K562 (cell line): ENCODE data around the gene RNF26. TPM values are rescaled to one million over a fixed set of nuclear protein-coding genes. Genes with fewer than 3 reads are reported as not detected.

Experiments used
- ADNP ChIP-seq: fragments of 200-800 bp; sonication (Bioruptor generic); IDR thresholded peaks from 2 replicates; pipeline ENCODE4 v1.6.1; 2016; ENCODE audit warnings: missing genetic modification characterization, missing compliant biosample characterization
- ARNT ChIP-seq, 2 experiments: fragments of 450-650 bp; IDR thresholded peaks; 2 replicates each; pipeline ENCODE4 v1.6.1; 2016; ENCODE audit warnings: mild to moderate bottlenecking in 1 of 2
- DDX20 ChIP-seq: fragments of 450-650 bp; IDR thresholded peaks from 2 replicates; pipeline ENCODE4 v1.6.1; 2016; ENCODE audit warnings: missing genetic modification characterization, low read depth, mild to moderate bottlenecking, missing compliant biosample characterization, moderate library complexity
- ETV6 ChIP-seq, 3 experiments: fragments of 150-350 bp in 1 of 3; sonication (generic) in 1 of 3; formaldehyde crosslinking in 1 of 3; IDR thresholded peaks; 2 replicates each; pipeline versions ENCODE4 v1.6.1 to v1.8.0; 2014 to 2022; ENCODE audit warnings: borderline replicate concordance in 2 of 3, low read depth in 2 of 3, antibody characterized with exemption in 1 of 3, low read length in 1 of 3, mild to moderate bottlenecking in 1 of 3, missing genetic modification reagents in 1 of 3
- GABPA ChIP-seq: fragments of 200-800 bp; sonication (Bioruptor generic); conservative IDR thresholded peaks from 2 replicates; pipeline ENCODE4 v1.6.1; 2016; ENCODE audit warnings: low read depth, missing genetic modification characterization, missing compliant biosample characterization
- GABPB2 ChIP-seq: fragments of 250-450 bp; sonication (Bioruptor Pico); conservative IDR thresholded peaks from 2 replicates; pipeline ENCODE4 v1.5.1; 2021; ENCODE audit warnings: mild to moderate bottlenecking
- GTF2A2 ChIP-seq: IDR thresholded peaks from 2 replicates; pipeline ENCODE4 v1.6.1; 2016; ENCODE audit warnings: mild to moderate bottlenecking, missing genetic modification characterization, missing compliant biosample characterization
- KAT2B ChIP-seq: IDR thresholded peaks from one replicate; pipeline ENCODE4 v1.6.1; 2012; ENCODE audit warnings: low read depth, mild to moderate bottlenecking, control low read depth, inconsistent platforms, low read length, moderate library complexity
- MYBL2 ChIP-seq, 2 experiments: fragments of 450-650 bp in 1 of 2; sonication (generic) in 1 of 2; formaldehyde crosslinking in 1 of 2; IDR thresholded peaks; 2 replicates each; pipeline versions ENCODE4 v1.6.1 to v1.8.1; 2017 to 2022; ENCODE audit warnings: borderline replicate concordance in 1 of 2, inconsistent platforms in 1 of 2, low read depth in 1 of 2, mild to moderate bottlenecking in 1 of 2, missing genetic modification reagents in 1 of 2, moderate library complexity in 1 of 2
- NCOA4 ChIP-seq: fragments of 450-650 bp; IDR thresholded peaks from 2 replicates; pipeline ENCODE4 v1.6.1; 2018; ENCODE audit warnings: mild to moderate bottlenecking; ENCODE audit not compliant: partially characterized antibody
- NFIX ChIP-seq: fragments of 250-450 bp; sonication (Bioruptor Pico); IDR thresholded peaks from 2 replicates; pipeline ENCODE4 v1.4.0; 2020; ENCODE audit warnings: low read depth, mild to moderate bottlenecking, moderate library complexity
- TGIF2 ChIP-seq: sonication (generic); formaldehyde crosslinking; IDR thresholded peaks from 2 replicates; pipeline ENCODE4 v1.8.1; 2022; ENCODE audit warnings: mild to moderate bottlenecking, missing genetic modification reagents, moderate library complexity
- ZNF140 ChIP-seq: fragments of 250-450 bp; sonication (Bioruptor Pico); IDR thresholded peaks from 2 replicates; pipeline ENCODE4 v1.8.0; 2021; ENCODE audit warnings: moderate library complexity, mild to moderate bottlenecking, inconsistent platforms
- ZNF175 ChIP-seq: fragments of 200-800 bp; sonication (Bioruptor generic); IDR thresholded peaks from 2 replicates; pipeline ENCODE4 v1.6.1; 2016; ENCODE audit warnings: low read depth, mild to moderate bottlenecking, missing genetic modification characterization, missing compliant biosample characterization
- ZNF23 ChIP-seq: fragments of 250-450 bp; sonication (Bioruptor Pico); IDR thresholded peaks from 2 replicates; pipeline ENCODE4 v1.4.0; 2020; ENCODE audit warnings: mild to moderate bottlenecking
- ZNF347 ChIP-seq: fragments of 450-650 bp; formaldehyde crosslinking; IDR thresholded peaks from 2 replicates; pipeline ENCODE4 v1.4.0; 2020; ENCODE audit warnings: low read depth, mild to moderate bottlenecking, moderate library complexity
- ZNF589 ChIP-seq: fragments of 200-800 bp; sonication (Bioruptor generic); IDR thresholded peaks from 2 replicates; pipeline ENCODE4 v1.6.1; 2016; ENCODE audit warnings: low read depth, missing genetic modification characterization, missing compliant biosample characterization
- ZNF75A ChIP-seq: fragments of 450-650 bp; formaldehyde crosslinking; IDR thresholded peaks from 2 replicates; pipeline ENCODE4 v1.4.0; 2020; ENCODE audit warnings: mild to moderate bottlenecking
- ZZZ3 ChIP-seq: fragments of 450-650 bp; IDR thresholded peaks from 2 replicates; pipeline ENCODE4 v1.6.1; 2016; ENCODE audit warnings: antibody characterized with exemption, mild to moderate bottlenecking, moderate library complexity
- polyA plus RNA-seq, 8 experiments: library from polyadenylated mRNA; depleted of rRNA in 4 of 8; stranded (reverse) in 5 of 8; unstranded in 3 of 8; fragments of >200 nt; fragmentation: Nextera tagmentation in 2 of 8; fragmentation: Illumina TruSeq in 1 of 8; extraction: Ambion mirVana in 2 of 8; extraction: Trizol in 1 of 8; gene quantifications; 2 replicates each; pipeline versions ENCODE4 v1.2.1 to v1.2.3, GENCODE V29; 2011 to 2014; ENCODE audit warnings: inconsistent platforms in 1 of 8, missing spikeins in 1 of 8
- total RNA-seq, 7 experiments: library from RNA; depleted of rRNA in 6 of 7; stranded (reverse); fragments of >200 nt in 6 of 7; fragmentation: Illumina TruSeq in 2 of 7; extraction: Trizol in 2 of 7; gene quantifications; 2 replicates each; pipeline versions ENCODE4 v1.2.1 to v1.2.3, GENCODE V29; 2011 to 2021; ENCODE audit warnings: low replicate concordance in 1 of 7
- TF ChIP-seq, protein P1 (sequence below), 2 experiments: fragments of 450-650 bp; IDR thresholded peaks; 2 replicates each; pipeline ENCODE4 v1.6.1; 2016
- TF ChIP-seq, protein P2 (sequence below): fragments of 150-350 bp; conservative IDR thresholded peaks from 2 replicates; pipeline ENCODE4 v1.6.1; 2014; ENCODE audit warnings: low read length
- TF ChIP-seq, protein P3 (sequence below): fragments of 450-650 bp; conservative IDR thresholded peaks from 2 replicates; pipeline ENCODE4 v1.6.1; 2016; ENCODE audit warnings: missing genetic modification characterization, low read depth, mild to moderate bottlenecking, control low read depth, missing compliant biosample characterization

The RNF26 gene
- total and polyA plus RNA-seq, 9 of the 15 experiments (the other 6 are each of a cell fraction or from before 2014, with no cell fraction given) = 5.3 to 53.6 (median 12.7) TPM

DNA sequence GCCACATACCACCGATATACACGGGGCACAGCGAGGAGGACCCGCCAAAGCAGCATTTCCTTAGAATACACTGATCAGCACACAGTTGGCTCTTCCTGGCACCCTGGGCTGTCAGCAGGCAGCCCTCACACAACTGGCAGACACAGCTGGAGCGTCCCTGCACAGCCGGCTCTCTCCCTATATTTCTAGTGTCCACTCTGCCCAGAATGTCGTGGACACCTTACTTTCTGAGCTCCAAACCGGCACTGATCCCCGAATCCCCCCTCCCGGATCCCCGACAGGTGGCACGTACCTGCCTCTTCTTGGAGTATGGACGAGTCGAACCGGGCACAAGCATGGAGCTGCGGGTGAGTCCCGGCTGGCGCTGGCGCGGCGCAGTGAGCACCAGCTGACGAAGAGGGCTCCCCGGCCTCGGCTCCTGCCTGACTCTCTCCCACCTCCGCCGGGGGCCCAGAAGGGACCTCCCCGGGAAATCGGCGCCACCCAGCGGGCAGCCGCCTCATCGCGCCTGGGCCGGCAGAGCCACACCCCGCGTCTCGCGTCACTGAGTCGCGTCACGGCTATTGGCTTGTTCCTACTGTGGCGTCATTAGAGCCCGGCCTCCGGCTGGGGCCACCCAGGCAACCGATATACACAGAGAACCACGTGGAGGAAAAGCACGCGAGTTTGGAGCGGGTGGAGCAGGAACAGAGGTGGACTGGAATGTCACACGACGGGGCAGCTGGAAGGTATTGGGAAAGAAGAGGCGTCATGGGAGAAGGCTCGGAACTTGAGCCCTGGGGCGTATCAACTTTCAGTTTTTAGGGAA lies 47.1 kb downstream of the RNF26 start, which contains the start of gene USP2 (continued):
- no peak for TF ChIP-seq ZNF347 (CRISPR knock-in tag)
- no peak for TF ChIP-seq KAT2B
- no peak for TF ChIP-seq NCOA4
- TF ChIP-seq ETV6 (IDR thresholded peaks at IDR 0.05; ENCODE audit: borderline replicate concordance in 1 of 2, low read depth in 2 of 2, low read length in 1 of 2) = no peak
- TF ChIP-seq ETV6 (CRISPR knock-in tag; IDR thresholded peaks at IDR 0.05; ENCODE audit: borderline replicate concordance) = no peak
- peak; percentile 72; the same call in 1 of the 2 replicates for TF ChIP-seq ZNF175 (CRISPR knock-in tag)
- TF ChIP-seq ARNT (IDR thresholded peaks at IDR 0.05) = no peak
- TF ChIP-seq, protein P1, sequence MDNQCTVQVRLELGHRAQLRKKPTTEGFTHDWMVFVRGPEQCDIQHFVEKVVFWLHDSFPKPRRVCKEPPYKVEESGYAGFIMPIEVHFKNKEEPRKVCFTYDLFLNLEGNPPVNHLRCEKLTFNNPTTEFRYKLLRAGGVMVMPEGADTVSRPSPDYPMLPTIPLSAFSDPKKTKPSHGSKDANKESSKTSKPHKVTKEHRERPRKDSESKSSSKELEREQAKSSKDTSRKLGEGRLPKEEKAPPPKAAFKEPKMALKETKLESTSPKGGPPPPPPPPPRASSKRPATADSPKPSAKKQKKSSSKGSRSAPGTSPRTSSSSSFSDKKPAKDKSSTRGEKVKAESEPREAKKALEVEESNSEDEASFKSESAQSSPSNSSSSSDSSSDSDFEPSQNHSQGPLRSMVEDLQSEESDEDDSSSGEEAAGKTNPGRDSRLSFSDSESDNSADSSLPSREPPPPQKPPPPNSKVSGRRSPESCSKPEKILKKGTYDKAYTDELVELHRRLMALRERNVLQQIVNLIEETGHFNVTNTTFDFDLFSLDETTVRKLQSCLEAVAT (IDR thresholded peaks at IDR 0.05) = peak in 1 of 2 experiments; percentile 15; a peak in 1 of 4 replicates
- TF ChIP-seq ADNP = no peak
- TF ChIP-seq ZNF589 (CRISPR knock-in tag) = no peak
- TF ChIP-seq ZZZ3 = no peak
- TF ChIP-seq GABPA (tag) = no peak
- no peak for TF ChIP-seq NFIX (CRISPR knock-in tag)
- TF ChIP-seq GTF2A2 (tag) = no peak
- TF ChIP-seq MYBL2 (IDR thresholded peaks at IDR 0.05; ENCODE audit: low read depth) = no peak
- no peak for TF ChIP-seq MYBL2 (CRISPR knock-in tag; IDR thresholded peaks at IDR 0.05; ENCODE audit: borderline replicate concordance)
- TF ChIP-seq, protein P2, sequence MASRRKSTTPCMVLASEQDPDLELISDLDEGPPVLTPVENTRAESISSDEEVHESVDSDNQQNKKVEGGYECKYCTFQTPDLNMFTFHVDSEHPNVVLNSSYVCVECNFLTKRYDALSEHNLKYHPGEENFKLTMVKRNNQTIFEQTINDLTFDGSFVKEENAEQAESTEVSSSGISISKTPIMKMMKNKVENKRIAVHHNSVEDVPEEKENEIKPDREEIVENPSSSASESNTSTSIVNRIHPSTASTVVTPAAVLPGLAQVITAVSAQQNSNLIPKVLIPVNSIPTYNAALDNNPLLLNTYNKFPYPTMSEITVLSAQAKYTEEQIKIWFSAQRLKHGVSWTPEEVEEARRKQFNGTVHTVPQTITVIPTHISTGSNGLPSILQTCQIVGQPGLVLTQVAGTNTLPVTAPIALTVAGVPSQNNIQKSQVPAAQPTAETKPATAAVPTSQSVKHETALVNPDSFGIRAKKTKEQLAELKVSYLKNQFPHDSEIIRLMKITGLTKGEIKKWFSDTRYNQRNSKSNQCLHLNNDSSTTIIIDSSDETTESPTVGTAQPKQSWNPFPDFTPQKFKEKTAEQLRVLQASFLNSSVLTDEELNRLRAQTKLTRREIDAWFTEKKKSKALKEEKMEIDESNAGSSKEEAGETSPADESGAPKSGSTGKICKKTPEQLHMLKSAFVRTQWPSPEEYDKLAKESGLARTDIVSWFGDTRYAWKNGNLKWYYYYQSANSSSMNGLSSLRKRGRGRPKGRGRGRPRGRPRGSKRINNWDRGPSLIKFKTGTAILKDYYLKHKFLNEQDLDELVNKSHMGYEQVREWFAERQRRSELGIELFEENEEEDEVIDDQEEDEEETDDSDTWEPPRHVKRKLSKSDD = 0 out of 2 replicates have a peak, but pooled peaks have one; percentile 18
- no peak for TF ChIP-seq DDX20 (tag)
- no peak for TF ChIP-seq ZNF75A (CRISPR knock-in tag)
- TF ChIP-seq GABPB2 = no peak
- TF ChIP-seq ZNF140 (CRISPR knock-in tag) = no peak
- TF ChIP-seq ZNF23 (CRISPR knock-in tag) = no peak
- no peak for TF ChIP-seq TGIF2 (CRISPR knock-in tag)
- TF ChIP-seq, protein P3, sequence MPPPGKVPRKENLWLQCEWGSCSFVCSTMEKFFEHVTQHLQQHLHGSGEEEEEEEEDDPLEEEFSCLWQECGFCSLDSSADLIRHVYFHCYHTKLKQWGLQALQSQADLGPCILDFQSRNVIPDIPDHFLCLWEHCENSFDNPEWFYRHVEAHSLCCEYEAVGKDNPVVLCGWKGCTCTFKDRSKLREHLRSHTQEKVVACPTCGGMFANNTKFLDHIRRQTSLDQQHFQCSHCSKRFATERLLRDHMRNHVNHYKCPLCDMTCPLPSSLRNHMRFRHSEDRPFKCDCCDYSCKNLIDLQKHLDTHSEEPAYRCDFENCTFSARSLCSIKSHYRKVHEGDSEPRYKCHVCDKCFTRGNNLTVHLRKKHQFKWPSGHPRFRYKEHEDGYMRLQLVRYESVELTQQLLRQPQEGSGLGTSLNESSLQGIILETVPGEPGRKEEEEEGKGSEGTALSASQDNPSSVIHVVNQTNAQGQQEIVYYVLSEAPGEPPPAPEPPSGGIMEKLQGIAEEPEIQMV (tag) = no peak
